ENCODE data around the gene STARD13.

DNA sequence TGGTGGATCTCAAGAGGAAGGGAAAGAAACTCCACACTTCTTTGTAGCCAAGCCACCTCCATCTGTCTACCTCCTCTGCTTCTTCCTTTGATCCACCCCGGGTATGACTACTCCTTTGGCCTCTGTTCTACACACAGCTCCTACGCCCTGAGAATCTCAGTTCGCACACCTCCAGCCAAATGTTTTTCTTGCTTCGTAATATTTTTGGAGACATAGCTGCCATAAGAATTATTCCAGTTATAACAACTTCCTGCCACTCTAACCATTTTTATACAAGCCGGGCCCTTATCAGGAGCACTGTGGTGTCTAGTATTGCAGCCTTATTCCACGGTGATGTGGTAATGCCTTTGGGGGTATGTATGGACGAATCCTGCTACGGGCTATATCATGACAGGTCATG is 126.7 kb downstream of the STARD13 start:
- TF ChIP-seq CTCF (conservative IDR thresholded peaks at IDR 0.05; ENCODE audit: low read length) (no peak), EZH2phosphoT487 (IDR thresholded peaks at IDR 0.05; ENCODE audit: borderline replicate concordance, low read depth, low read length) (no peak)

All from OCI-LY7 (cell line).